ENCODE measurements around the gene C10orf71.

DNA sequence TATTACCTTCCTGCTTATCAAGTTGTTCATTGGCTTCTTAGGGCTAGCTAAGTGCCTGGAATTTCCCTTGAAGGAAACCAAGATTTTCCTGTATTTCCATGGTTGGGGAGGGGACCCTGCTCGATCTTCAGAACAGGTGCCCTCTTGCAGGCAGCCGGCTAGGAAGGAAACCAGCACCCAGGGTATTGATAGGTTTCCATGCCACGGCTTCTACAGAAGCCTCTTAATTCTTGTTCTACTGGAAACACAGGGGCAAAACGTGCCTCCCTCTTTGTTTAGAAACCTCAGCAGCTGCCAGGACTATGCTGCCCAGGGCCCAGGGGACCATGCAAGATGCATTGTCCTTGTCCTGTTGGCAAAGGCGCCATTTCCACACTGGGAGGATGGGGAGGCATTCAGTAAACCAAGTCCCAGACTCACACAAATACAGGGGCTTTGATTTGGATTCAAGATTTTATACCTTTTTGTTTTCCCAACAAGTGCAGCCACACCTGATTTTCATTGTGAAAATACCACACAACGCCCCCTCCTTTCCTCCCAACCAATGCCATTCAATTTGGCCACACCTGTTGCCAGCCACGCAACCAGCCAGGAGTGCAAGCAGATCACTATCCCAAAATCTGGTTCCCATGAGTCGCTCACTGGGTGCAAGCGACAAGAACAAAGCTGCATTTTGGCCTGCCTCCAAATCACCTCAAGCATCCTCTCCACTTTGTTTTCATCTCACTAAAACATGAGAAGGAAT, 29.6 kb downstream of the C10orf71 start:
- TF ChIP-seq, protein P1, sequence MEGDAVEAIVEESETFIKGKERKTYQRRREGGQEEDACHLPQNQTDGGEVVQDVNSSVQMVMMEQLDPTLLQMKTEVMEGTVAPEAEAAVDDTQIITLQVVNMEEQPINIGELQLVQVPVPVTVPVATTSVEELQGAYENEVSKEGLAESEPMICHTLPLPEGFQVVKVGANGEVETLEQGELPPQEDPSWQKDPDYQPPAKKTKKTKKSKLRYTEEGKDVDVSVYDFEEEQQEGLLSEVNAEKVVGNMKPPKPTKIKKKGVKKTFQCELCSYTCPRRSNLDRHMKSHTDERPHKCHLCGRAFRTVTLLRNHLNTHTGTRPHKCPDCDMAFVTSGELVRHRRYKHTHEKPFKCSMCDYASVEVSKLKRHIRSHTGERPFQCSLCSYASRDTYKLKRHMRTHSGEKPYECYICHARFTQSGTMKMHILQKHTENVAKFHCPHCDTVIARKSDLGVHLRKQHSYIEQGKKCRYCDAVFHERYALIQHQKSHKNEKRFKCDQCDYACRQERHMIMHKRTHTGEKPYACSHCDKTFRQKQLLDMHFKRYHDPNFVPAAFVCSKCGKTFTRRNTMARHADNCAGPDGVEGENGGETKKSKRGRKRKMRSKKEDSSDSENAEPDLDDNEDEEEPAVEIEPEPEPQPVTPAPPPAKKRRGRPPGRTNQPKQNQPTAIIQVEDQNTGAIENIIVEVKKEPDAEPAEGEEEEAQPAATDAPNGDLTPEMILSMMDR (IDR thresholded peaks at IDR 0.05; ENCODE audit: insufficient read depth, low read depth, low read length): no peak
- TF ChIP-seq EZH2 (IDR thresholded peaks at IDR 0.05; ENCODE audit: insufficient read depth, low read length): no peak

Measured in astrocyte (in vitro differentiated cells and primary cell).